Epidermal melanocyte (primary cell): ENCODE results near the gene RGL3.
"Not testable (repeated sequence)": the region's sequence is repeated elsewhere in the genome, so short reads cannot be mapped to it uniquely, and the experiment has no call there.

Source experiments
- DNase-seq: peaks from one replicate; pipeline ENCODE4 v3.0.0; 2011; ENCODE audit warnings: low spot score; ENCODE audit not compliant: insufficient read length

RGL3 gene

GRCh38 chr19:11418549-11419506 is at the start of gene RGL3:
TSS of gene RGL3 (minus strand) at chr19:11419314. CDS start at chr19:11419278, 36 bp downstream.
- DNase-seq: no peak

GRCh38 chr19:11468266-11468845 is 49.2 kb upstream of the RGL3 start:
- not testable (repeated sequence) for DNase-seq

- DNase-seq: no peak
Measured at GRCh38 chr19:11465600-11465999, 46.5 kb upstream of the RGL3 start.

- no peak for DNase-seq
Measured at GRCh38 chr19:11464333-11465265, 45.5 kb upstream of the RGL3 start.

GRCh38 chr19:11463391-11463790 is 44.3 kb upstream of the RGL3 start:
- no peak for DNase-seq

GRCh38 chr19:11461453-11461852 is 42.3 kb upstream of the RGL3 start:
- DNase-seq: no peak

- DNase-seq: peak; percentile 15
Measured at GRCh38 chr19:11460207-11460606, 41.1 kb upstream of the RGL3 start.

GRCh38 chr19:11458912-11459311 is 39.8 kb upstream of the RGL3 start:
- DNase-seq: not testable (repeated sequence)

GRCh38 chr19:11458236-11458900 is 39.3 kb upstream of the RGL3 start:
- DNase-seq: peak; percentile 11

GRCh38 chr19:11457831-11458230 is 38.7 kb upstream of the RGL3 start:
- no peak for DNase-seq

GRCh38 chr19:11457115-11457514 is 38.0 kb upstream of the RGL3 start:
- DNase-seq: peak; percentile 16

- peak; percentile 10 for DNase-seq
Measured at GRCh38 chr19:11456659-11457058, 37.5 kb upstream of the RGL3 start.

GRCh38 chr19:11455233-11455554 is 36.1 kb upstream of the RGL3 start:
- DNase-seq: not testable (repeated sequence)

- no peak for DNase-seq
Measured at GRCh38 chr19:11453468-11454341, 34.6 kb upstream of the RGL3 start.

- no peak for DNase-seq
Measured at GRCh38 chr19:11452620-11453310, 33.7 kb upstream of the RGL3 start.

GRCh38 chr19:11451871-11452619 is 32.9 kb upstream of the RGL3 start:
- peak; percentile 65 for DNase-seq

- DNase-seq: no peak
Measured at GRCh38 chr19:11451327-11451870, 32.3 kb upstream of the RGL3 start.

- no peak for DNase-seq
Measured at GRCh38 chr19:11450570-11451326, 31.6 kb upstream of the RGL3 start.
